ENCODE measurements around the gene STRN.
A peak's percentile ranks its signal among the peaks of the same experiment; 100 is the strongest.
"Not testable (repeated sequence)": the region's sequence is repeated elsewhere in the genome, so short reads cannot be mapped to it uniquely, and the experiment has no call there.

STRN gene, protein sequence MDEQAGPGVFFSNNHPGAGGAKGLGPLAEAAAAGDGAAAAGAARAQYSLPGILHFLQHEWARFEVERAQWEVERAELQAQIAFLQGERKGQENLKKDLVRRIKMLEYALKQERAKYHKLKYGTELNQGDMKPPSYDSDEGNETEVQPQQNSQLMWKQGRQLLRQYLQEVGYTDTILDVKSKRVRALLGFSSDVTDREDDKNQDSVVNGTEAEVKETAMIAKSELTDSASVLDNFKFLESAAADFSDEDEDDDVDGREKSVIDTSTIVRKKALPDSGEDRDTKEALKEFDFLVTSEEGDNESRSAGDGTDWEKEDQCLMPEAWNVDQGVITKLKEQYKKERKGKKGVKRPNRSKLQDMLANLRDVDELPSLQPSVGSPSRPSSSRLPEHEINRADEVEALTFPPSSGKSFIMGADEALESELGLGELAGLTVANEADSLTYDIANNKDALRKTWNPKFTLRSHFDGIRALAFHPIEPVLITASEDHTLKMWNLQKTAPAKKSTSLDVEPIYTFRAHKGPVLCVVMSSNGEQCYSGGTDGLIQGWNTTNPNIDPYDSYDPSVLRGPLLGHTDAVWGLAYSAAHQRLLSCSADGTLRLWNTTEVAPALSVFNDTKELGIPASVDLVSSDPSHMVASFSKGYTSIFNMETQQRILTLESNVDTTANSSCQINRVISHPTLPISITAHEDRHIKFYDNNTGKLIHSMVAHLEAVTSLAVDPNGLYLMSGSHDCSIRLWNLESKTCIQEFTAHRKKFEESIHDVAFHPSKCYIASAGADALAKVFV

DNA sequence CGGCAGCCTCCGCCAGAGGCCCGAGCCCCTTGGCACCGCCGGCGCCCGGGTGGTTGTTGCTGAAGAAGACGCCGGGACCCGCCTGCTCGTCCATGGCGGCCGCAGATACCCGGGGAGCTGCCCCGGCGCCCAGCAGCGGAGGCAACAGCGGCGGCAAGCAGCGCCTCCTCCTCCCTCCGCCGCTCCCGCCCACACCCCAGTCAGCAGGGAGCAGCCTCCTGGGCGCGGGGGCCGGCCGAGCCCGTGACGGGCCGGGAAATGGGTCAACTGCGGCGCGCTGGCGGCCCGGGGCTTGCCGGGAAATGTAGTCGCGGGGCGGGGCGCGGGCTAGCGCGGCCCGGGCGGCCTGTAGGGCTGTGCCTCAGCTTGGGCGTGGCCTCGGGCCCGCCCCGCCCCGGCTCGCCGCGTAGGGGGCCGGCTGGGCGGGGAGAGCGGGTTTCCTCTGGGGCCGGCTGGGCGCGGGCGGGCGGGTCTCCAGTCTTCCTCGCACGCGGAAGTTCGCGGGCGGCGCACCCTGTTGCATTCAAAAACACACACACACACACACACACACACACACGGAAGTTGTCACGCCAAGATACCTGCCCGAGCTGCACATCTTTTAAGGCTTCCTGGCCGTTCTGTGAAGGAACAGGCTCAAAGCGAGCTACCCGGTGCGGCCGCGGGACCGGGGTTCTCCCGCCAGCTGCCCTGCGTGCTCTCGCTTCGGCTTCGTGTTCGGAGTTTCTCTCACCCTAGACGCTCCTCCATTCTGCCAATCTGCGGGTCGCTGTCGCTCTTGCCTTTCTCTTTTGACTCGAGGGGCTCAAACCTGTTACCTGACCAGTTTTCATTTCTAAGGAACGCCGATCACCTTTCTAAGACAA lies at the start of gene STRN:
Gene STRN, minus strand, starts transcription at position 167 of the 866 bp plus-strand sequence. Its CDS starts 73 bp downstream, at position 94.
- DNase-seq (ENCODE audit: low read depth in 2 of 2): peak; percentile 92 to 93

DNA sequence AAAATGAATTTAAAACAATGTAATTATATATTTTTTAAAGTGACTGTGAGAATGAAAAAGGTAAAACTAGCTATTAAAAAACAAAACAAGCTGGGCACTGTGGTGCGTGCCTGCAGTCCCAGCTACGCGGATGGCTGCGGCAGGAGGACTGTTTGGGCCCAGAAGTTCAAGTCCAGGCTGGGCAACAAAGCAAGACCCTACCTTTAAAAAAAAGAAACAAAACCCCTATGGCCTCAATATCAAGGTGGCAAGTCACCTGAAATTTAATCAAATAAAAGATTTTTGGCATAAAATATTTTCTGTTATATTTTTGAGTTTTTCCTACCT lies 46.9 kb upstream of the STRN start:
- no peak for DNase-seq (ENCODE audit: low read depth in 2 of 2)

DNA sequence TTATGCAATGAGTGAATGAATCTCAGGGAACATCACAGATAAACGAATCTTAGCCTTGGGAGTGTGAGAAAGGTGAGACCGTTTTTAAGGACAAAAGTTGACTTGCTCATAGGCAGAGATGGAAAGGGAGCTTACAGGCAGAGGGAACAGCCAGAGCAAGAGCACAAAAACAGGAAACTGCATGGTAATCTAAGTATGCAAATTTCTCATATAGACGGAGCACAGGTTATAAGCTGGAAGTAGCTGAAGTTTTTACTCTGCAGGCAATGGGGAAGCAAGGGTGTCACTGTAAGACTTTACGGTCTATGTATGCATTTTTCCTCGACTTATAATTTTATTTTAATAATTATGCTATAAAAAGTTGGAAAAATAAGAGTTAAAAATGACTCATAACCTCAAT lies 44.8 kb upstream of the STRN start:
- DNase-seq (ENCODE audit: low read depth in 2 of 2): no peak

DNA sequence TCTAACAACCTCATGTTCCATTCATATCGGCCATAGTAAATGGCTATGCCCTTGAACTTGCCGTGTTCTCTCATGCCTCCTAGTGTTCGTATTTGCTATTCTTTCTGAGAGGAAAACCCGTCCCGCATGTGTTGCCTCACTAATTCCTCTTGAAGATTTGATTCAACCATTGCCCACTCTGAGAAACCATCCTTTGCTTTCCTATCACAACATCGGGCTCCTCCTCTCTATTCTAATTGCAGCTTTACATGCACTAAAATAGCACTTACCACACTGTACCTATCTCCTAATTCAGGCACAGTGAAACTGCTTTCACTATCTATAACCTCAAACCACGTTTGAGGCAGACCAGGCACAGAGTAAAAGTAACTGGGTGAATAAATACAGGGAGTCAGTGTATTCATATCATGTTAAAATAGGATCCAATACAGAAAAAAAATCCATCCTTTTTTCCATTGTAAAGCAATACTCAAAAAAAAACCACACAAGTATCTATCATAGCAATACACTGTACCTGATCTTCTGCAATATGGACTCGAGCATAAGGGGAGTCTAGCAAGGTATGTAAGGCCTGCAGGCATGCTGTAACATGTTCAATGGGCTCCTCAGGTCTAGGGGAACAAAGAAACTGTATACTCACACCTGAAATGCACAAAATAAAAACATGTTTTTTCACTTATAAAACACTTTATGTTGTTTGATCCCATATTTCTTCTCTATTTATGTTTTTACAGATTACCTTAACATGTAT lies 39.0 kb upstream of the STRN start:
- no peak for DNase-seq (ENCODE audit: low read depth in 2 of 2)

DNA sequence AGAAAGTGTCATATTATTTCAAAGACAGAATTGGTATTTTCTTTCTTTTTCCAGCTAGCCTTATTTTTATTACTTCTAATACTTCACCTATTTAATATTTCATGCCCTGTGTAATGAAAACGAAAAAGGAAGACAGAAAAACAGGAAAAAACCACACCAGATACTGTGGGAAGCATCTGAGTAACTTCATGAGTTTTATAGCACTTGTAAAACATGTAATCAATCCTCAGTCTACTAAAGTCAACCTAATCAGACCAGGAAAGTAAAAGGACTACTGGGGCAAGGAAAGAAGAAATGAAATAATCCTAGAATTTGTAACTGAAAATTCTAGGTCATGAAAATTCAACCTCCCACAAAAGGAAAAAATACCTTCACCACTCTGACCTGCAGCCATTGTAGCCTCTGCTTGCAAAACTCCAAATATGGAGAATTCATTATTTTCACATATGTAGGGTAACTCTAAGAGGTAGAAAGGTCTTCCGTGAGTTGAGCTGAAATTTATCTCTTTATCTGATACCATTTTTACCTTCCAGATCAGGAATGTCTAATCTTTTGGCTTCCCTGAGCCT lies 34.7 kb upstream of the STRN start:
- no peak for DNase-seq (ENCODE audit: low read depth in 2 of 2)

DNA sequence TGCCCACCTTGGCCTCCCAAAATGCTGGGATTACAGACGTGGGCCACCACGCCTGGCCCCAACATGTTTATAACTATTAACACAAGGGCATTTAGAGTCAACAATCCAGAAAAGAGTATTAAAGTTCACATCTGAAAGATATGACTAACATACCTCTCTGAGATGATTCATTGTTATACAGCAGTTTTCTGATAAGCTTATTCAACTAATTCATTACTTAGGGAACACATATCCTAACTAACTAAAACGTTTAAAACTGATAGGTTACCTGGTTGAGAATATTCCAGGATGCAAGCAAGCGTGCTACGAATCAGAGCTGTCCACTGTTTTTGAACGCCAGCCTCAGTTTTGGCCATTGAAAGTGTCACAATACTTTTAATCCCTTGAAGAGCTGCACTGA lies 34.0 kb upstream of the STRN start:
- DNase-seq (ENCODE audit: low read depth in 2 of 2): no peak

DNA sequence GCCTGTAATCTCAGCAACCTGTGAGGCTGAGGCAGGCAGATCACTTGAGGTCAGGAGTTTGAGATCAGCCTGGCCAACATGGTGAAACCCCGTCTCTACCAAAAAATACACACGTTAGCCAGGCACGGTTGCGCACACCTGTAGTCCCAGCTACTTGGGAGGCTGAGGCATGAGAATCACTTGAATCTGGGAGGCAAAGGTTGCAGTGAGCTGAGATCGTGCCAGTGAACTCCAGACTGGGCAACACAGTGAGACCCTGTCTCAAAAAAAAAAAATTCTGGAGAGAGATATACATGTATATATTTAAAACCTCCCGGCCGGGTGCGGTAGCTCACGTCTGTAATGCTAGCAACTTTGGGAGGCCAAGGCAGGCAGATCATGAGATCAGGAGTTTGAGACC lies 33.1 kb upstream of the STRN start:
- not testable (repeated sequence) for DNase-seq (ENCODE audit: low read depth in 2 of 2)

DNA sequence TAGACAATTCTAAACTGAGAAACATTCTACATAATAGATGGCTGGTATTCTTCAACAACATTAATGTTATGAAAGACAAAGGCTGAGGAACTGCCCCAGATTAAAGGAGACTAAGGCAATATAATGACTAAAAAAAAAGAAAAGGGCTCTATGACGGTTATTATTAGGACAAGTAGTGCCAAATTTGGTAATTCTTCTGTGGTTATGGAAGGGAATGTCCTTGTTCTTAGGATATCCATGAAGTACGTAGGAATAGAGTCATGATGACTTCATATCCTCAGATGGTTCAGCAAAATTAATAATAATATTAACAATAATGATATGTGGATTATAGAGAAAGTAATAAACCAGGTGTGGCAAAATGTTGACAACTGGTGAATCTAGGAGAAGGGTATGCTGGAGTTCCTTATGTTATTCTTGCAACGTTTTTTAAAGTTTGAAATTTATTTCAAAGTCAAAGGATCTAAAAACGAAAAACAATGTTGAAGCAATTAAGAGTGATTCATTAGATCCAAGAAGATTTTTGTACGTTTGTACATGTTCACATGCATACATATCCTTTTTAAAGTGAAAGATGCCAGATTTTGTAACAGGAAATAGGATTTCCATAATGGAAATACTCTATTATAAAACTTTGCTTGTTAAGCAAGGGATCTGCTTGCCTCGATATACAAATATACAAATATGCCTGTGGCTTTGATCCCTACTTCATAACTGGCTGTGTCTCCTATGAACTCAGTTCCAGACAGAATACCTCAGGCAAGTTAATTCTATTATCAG lies 27.7 kb upstream of the STRN start:
- DNase-seq (ENCODE audit: low read depth in 2 of 2): no peak

DNA sequence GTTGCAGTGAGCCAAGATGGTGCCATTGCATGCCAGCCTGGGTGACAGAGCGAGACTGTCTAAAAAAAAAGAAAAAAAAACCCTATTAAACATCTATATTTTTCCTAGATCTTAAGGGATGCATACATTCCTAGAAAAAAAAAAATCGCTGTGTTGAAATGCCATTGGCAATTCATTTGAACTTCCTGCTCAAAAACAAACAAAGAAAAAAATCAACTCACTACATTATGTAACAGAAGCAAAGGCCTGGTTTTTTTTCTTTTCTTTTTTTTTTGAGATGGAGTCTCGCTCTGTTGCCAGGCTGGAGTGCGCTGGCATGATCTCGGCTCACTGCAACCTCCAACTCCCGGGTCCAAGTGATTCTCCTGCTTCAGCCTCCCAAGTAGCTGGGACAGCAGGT lies 21.7 kb upstream of the STRN start:
- no peak for DNase-seq (ENCODE audit: low read depth in 2 of 2)

DNA sequence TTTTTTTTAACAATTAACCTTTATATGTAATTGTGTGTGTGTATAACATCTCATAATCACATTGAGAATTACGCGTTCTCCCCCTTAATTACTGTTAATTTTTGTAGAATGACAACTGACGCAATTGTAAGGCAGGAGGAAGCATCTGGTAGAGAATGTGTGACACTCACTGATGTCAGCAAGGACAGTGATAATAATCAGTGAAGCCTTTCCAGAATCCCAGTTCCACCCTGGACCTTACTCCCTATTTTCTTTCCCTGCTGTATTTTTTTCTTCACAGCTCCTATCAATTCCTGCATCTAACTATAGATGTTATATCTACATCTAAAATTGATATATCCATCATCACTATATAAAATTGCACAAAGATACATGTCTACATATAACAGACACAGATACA lies 16.1 kb upstream of the STRN start:
- no peak for DNase-seq (ENCODE audit: low read depth in 2 of 2)

DNA sequence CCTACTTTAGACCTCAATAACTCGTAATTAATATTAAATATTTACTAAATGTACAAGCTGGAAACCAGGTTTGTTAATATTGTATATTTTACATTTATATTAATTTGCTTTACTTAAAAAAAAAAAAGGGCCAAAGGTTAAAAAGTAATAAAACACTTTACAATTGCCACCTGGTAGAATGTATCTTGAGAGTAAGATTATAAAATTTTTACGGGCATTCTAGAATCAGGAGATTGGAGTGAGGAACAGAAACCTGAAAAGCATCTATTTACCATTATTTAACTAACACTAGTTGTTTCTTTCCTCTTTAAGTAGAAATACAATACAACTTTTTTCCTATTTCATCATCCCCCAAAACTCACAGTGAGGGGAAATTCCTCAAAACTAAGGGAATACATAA lies 15.6 kb upstream of the STRN start:
- no peak for DNase-seq (ENCODE audit: low read depth in 2 of 2)

DNA sequence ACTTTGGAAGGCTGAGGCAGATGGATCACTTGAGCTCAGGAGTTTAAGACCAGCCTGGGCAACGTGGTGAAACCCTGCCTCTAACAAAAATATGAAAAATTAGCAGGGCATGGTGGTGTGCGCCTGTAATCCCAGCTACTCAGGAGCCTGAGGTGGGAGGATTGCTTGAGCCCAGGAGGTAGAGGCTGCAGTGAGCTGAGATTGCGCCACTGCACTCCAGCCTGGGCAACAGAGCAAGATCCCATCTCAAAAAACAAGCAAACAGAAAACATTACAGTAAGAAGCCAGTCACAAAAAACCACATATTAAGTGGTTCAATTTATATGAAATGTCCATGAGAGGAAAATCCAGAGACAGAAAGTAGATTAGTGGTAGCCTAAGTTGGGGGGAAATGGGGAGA lies 12.7 kb upstream of the STRN start:
- not testable (repeated sequence) for DNase-seq (ENCODE audit: low read depth in 2 of 2)

DNA sequence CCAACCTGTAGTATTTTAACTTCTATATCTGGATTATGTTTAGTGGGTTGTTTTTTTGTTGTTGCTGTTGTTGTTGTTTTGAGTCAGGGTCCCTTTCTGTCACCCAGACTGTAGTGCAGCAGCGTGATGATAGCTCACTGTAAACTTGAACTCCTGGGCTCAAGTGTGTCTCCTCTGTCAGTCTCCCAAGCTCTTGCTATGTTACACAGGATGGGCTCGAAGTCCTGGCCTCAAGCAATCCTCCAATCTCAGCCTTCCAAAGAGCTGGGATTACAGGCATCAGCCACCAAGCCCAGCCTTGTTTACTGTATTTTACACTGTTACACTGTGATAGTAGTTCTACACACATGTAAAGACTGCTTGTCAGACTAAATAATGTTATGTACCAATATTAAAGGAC lies 9.7 kb upstream of the STRN start:
- no peak for DNase-seq (ENCODE audit: low read depth in 2 of 2)

DNA sequence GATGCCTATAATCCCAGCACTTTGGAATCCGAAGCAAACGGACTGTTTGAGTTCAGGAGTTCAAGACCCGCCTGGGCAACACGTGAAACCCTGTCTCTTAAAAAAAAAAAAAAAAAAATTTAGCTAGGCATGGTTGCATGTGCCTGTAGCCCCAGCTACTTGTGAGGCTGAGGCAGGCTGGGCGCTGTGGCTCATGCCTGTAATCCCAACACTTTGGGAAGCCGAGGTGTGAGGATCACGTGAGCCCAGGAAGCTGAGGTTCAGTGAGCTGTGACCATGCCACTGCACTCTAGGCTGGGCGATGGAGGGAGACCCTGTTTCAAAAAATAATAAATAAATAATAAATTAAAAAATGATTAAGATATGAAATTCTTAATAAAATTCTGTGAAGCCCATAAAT lies 9.0 kb upstream of the STRN start:
- no peak for DNase-seq (ENCODE audit: low read depth in 2 of 2)

DNA sequence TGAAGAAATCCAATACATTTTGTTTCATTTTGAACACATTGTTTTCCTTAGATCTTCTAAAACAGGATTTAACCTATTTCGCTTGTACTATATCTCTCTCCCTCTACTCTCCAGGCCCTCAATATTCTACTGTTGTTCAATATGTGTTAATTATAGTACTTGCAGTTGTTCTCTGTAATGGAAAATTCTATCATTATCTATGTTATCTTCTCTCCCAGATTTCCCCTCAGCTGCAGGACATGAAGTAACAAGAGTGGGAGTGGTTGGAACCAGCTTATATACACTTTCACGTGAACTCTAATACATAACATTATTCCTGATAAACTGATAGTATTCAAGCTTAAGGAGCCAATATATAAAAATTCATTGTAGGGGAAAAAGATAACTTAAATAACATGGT lies 7.0 kb upstream of the STRN start:
- no peak for DNase-seq (ENCODE audit: low read depth in 2 of 2)

DNA sequence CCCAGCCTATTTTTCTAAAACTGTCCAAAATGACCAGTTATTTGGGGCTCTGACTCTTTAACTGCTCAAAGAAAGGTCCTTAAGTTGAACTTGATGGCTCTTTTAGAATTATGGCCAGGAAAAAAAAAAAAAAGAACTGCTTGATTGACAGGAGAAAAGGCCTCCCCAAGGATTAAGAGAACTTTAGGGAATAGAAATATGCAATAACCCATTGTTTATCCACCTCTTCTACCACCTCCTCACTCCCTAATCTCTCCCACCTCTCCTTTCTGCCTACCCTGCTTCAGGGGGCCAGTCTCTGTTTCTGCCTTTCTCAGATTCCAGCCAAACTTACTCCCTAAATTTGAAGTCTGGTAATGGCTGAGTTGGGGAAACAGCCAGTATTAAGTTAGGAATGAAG lies 5.7 kb upstream of the STRN start:
- DNase-seq (ENCODE audit: low read depth in 2 of 2): no peak

DNA sequence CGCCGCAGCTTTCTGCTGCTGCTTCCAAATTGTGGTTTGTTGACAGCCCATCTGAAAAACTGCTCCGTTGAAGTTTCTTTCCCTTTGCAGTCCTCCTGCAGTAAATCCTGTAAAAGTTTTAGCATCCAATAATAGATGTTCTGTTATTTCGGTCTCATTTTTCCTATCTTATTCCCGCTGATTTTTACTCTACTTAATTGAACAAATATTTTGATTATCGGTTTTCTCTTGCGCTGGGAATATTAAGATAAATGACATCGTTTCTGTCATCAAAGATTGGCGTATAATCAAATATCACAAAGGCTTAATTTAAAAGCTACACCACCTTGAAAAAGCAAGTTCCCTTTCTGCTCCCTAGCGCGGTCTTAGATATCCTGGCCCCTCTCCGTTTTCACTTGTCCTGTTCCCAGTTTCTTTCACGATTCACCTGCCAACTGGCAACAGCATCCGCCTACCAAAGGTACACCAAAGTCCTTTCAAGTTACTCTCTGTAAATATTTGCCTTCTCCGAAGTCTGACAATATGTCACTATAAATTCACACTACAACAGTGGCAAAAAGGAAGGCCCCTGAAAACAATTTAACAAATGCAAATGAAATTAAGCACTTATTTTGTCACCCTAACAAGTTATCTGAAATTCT lies 1.0 kb upstream of the STRN start:
- no peak for DNase-seq (ENCODE audit: low read depth in 2 of 2)

DNA sequence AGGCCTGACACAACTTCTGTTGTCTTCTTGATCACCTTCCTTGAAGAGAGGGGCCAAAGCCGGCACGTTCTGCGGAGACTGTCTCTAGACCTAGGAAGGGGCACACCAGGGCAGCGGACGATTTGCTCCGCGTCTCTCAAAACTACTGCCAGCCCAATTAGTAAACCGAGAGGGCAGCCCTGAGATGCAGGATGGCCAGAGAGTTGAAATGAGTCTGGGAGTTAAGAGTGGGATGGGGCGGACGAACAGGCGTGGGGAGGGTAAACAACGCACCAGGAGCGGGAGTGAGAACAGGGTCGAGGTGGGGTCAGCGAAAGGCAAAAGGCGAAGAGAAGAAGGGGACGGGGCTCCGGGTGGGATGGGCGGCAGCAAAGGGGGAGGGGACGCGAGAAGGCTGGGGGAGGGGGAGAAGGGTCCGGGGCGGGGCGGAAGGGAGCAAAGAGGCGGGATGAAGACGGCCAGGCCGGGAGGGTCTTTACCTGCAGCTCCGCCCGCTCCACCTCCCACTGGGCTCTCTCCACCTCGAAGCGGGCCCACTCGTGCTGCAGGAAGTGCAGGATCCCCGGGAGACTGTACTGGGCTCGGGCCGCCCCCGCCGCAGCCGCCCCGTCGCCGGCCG lies 476 bp downstream of the STRN start:
- no peak for DNase-seq (ENCODE audit: low read depth in 2 of 2)

DNA sequence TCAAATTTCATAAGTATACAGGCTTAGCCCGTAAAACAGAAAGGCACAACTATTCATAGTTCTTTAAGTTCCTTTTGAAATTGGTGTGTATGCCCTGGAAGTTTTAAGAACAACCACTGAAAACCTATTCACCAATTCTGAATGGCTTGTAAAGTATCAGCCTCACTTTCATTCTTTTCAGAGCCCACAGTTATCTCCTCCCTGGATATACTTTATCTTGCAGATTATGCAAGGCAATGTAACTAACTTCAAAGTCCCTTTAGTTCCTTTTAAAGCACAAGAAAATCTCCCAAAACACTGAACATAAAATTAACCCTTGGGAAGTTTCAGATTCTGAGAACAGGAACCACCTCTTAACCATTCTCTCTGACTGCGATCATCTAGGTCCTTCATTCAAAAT lies 1.1 kb downstream of the STRN start:
- DNase-seq (ENCODE audit: low read depth in 2 of 2): no peak
